Activated naive CD4-positive, alpha-beta T cell treated with anti-CD3 and anti-CD28 coated beads, Interleukin-2, amount 50 U/mL, for 16 hours (primary cell): ENCODE measurements around the gene GADL1.
A peak's percentile ranks its signal among the peaks of the same experiment; 100 is the strongest.

Experiments used
- DNase-seq: peaks from one replicate; pipeline ENCODE4 v3.0.0-alpha.2; 2020

The GADL1 gene

DNA sequence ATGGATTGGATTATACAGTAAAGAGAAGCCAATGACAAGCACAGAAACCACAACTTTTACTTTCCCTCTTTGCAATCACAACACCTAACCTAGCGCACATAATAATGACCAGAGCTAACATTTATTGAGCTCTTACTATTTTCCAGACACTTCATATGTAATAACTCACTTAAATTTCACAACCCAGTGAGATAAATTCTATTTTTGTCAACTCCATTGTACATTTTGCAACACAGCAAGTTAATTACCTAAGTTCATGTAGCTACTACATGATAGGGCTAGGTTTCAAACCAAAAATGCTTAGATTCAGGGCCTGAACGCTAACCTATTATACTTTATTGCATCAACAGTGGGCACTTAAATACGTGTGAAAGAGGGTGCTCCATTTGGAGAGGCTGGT is 89.5 kb downstream of the GADL1 start:
- no peak for DNase-seq

DNA sequence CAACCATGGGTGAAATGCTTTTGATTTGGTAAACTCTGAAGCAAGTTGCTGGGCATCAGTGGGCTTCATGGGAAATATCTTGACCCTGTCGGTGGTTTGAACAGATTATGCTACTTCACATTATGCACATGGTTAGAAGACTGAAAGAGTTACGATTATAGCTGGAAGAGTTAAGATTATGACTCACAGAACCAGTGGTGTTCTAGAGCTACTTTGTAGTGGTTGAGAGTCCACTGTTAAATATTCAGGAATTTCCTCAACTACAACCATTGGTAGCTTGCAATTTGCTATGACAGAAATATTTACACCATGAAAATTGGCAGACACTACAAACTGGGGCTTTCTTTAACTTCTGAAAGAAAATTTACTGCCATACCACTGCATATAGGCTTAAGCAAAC is 99.3 kb downstream of the GADL1 start:
- no peak for DNase-seq

DNA sequence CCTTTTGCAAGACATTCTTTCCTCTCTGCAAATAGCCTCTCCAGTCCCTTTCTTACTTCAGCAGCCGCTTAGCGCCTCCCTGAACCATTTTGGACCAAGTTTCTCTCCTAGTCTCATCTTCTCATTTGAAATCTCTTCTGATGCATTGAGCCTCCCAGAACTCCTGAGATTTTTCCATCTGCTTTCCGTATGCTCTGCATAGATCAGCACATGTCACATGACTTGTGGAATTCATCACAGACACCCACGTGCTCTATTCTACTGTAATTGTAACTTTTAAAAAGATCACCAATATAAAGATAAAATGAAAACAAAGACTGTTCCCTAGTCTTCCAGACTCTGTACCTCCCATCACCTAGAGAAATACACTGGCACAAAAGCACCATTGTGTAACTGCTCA is 100.7 kb downstream of the GADL1 start:
- no peak for DNase-seq

DNA sequence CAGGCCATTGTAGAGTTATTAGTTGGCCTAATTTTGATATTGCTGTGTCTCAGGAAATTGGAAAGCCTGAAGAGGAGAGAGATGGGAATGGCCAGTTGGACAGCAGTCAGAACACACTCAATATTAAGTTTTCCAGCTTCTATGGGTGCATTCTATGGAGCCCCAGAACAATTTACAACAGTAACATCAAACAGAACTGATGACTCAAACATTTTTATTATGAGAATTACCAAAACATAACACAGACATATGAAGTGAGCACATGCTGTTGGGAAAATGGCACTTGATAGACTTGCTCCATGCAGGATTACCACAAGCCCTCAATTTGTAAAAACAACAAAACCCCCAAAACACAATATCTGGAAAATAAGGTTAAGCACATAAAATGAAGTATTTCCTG is 104.3 kb downstream of the GADL1 start:
- no peak for DNase-seq

DNA sequence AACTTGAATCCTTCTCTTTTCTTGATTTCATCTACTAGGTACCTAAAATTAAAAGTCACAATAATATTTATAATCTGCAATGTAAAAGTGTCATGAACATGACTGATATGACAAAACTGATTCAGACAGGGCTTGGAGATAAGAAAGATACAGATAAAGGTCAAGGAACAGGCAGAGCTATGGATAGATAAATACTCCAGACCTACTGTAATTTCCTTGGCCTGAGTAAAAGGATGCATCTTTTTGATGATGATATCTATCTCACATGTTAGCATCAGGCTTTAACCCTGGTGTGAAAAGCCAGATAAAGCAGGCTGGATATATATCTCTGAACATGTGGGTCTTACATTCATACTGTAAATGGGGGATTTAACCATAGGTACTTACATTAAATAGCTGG is 108.1 kb downstream of the GADL1 start:
- no peak for DNase-seq

DNA sequence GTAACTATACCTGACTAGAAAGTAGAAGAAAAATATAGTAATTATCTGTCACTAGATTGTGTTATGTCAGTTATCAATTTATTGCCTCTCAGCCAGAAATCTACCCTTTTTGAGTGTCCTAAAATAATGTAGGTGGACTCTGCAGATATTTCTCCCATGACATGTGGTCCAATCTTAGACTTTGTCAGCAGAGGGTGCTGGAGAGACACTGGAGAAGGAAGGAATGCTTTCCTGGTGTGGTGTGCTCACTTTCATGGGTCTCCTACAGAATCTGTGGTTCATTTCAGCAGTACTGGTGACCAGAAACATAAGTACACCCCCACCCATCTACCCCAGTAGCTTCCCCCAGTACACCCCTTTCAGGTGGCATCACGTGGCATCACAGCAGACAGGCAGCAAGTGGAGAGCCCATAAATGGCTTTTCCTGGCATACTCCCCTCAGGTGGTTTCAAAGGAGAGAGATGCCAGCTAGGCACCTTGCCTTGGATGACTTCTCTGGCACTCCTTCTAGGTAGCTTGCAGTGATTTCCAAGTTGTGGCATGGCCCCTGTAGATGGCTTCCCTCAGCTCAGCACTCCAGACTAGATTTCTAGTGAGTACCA is 114.7 kb downstream of the GADL1 start:
- DNase-seq = no peak

DNA sequence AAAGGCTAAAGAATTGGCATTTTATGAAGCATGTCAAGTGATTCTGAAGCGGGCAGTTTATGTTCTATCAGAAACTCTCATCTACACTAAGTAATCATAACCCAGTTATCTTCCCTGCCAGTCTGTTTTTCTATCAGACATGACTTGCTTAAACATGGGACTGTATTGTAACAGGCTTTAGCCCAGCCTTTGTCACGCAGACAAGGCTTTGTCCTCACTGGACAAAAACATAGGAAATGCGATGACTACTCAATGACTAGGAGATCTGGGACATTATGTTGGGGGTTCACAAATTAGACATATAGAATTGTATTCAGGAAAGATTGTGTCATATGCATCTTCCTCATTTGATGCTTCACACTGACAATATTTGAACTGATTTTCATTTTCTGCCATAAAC is 115.5 kb downstream of the GADL1 start:
- no peak for DNase-seq

DNA sequence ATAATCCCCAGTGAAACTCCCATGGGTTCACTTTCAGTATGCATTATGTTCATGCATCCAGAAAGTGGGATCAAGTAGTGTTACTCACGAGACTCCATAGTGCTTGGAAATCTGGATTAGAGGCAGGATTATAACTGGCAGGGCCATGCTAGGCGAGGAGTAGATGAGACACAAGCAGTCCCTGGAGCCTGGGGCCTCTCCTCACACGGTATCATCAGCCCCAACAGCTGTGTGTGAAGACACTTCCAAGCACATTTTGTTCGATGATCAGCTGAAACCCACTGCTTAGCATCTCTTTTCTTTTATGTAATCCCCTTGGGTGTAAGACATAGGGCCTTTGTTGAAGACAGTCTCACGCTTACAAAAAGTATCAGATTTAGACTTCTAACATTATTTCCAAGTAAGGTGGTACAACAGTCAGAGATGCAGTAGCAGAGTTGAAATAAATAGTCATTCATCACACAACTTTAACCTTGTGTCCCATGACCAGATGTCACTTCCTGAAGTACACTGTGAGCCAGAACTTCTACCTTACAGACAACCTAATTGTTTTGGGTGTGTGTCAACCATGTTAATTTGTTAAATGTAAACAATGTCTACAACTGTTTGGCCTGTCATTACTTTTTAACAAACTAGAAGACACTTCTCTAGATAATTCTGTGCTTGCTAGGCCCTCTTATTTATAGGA is 116.9 kb downstream of the GADL1 start:
- DNase-seq = no peak

DNA sequence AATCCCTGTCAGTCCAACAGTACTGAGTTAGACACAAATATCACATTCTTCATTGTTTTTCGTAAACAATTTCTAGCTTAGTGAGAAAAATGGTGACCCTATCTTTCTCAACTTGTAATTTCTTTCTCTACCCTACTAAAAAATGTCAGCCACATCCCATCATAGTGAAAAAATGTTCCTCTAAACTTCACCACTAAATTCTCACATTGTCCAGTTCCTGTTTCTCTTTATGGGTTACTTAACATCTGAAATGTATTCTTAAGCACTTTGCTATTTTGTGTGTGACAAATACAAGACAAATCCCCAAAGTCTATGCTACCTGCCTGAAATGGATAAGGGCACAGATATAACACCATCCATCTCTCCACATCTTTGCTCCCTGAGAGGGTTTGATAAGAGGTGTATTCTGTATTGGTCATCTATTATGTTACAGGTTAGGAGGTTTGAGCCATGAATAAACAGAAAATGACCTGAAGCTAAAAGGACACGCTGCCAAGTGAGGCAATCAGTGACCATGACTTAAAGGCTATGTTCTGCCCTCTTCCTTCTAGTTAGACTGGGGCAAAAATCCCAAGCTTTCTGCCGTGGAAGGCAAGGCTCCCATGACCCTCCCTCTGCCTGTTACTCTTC is 118.2 kb downstream of the GADL1 start:
- no peak for DNase-seq

DNA sequence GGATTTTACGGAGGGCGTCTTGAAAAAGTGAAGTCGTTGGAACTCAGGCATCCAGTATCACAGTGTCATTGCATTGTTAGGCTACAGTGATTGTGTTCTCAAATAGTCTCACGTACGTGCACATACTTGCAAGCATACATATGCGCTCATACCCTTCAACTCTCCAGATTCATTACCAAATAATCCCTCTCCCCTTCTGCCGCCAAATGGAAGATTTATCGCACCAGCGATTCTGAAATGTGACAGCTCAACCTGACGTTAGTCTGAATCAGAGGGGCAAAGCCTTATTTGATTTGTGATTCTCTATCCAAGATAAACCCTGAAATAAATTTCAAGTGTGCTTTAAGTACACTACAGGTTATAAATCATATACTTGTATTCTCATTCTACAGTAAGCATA is 119.4 kb downstream of the GADL1 start:
- no peak for DNase-seq

DNA sequence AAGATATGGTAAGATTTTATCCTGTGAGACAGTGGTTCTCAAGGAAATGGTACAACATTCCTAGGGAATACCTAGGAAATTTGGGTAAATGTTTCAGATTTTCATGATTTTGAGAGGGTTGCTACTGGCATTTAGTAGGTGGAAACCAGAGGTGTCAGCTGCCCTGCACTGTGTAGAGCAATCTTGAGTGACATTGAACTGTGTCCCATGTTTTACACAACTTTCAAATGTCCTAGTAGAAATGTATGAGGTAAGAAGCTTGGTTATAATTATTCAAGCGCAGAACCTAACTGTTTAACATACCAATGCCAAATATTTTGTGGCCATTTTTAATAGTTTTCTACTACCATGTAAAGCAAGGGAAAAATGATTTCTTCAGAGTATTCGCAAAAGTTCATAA is 120.4 kb downstream of the GADL1 start:
- DNase-seq = no peak

DNA sequence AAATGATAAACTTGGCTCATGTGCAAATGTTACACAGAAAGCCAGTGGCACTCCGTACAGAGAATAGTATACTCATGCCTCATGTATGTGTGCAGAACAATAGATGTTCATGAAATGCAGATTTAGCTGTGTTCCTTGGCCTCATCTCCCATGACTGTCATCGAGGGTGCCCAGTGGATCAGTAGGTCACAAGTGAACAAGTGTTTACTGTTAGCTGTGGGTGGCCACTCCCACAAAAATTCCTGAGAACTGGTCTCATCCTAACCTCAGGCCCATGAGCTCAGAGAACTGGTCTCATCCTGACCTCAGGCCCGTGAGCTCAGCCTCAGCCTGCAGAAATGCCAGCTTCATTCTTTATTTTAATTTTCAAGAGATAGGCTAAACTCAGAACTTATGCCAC is 124.1 kb downstream of the GADL1 start:
- no peak for DNase-seq

DNA sequence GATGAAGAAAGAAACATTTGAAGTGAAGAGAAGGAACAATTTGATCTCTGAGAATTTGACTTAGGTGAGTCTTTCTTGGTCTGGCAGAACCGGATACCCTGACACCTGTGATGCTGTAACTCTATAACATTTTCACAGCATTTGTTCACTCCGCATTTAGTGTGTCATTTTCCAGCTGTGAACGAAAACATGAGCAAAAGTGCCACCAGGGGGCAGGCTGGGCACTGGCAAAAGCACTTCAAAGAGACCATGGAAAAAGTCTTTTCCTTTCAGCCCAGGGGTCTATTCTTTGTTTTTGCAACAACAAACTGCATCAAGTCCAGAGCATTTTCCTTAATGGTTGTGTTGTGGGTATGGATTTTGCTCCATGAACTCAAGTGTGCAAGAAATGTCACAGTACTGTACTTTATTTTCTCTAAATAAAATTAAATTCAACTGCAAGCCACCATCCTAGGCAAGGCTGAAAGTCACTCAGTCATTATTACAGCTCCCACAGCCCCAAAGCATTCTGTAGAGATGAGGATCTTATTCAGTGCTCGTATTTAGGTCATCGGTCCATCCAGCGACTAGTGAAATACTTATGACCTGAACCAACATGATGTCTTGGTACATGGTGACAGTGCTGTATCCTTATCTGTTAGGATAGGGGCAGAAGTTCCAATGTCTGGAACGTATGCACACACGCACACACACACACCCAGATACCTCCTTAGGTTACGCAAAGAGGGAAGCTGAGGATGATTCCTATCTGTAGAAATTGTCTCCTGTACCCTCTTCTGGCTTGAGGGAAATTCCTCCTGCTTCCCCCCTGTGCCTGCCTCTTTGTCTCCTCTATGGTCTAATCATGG is 125.5 kb downstream of the GADL1 start:
- peak; percentile 75 for DNase-seq

DNA sequence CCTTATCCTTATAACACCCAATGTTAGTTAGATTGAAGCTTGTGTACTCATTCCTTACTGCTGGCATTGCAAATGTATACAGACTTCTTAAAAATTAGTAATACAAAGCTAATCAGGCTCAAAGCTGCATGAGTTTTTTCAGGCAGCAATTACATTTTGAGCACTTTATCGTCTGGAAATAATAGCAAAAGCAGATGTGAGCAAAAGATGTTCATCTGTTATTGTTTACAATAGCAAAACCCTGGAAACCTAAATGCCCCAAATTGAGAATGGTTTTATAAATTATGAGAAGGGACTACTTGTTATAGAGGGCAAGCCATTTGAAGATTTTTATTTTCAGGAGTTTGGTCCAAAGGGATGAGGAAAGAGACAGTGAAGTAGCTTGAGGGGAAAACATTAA is 126.4 kb downstream of the GADL1 start:
- DNase-seq = no peak

DNA sequence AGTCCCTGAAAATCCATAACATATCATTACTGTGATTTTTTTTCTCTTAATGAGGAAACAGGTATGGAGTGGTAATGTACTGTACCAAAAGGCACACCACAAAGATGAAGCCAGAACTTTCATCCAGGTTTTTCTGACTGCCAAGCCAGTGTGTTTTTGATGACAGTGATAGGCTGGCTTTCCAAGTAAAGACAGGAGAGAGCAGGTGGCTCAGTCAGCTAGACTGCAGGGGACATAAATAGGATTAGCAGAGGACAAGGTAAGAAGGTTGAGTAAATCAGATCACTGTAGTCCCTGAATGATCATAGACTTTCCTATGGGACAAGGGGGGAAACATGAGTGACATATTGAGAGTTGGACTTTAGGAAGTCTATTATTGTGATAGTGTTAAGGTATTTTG is 127.9 kb downstream of the GADL1 start:
- DNase-seq = no peak

DNA sequence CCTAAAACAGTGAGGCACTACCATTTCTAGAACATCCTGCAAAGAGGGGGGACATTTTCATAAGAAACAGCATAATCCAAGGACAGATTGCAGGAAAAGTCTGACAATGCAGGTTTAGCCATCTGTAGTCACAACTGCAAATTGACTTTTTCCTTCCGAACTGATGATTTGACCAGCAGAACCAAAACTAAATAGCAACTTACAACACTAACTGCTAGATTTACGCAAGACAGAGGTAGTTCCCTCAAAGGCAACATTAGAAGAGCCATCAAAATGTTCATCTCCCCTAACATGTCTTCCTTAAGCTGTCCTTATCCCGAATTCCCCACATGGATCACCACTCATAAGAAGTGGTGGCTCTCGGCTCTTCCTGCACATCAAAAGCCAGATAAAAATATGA is 129.6 kb downstream of the GADL1 start:
- DNase-seq = no peak

DNA sequence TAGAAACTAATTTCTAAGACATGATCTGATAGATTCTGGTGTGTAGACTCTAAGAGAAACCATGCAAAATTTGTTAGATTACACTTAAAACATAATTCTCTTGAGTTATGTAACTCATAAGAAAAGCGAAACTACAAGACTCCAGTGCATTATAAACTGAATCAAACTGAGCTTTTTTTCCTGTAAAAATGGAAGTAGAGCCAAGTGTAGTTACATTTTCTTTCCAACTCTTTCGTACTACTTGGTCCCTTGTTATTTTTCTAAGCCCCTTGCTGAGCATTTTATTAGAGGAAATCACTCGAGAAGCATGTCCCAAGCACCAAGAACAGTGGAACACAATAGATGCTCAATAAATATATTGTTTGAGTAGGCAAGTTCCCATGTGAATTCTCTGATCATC is 130.2 kb downstream of the GADL1 start:
- no peak for DNase-seq

DNA sequence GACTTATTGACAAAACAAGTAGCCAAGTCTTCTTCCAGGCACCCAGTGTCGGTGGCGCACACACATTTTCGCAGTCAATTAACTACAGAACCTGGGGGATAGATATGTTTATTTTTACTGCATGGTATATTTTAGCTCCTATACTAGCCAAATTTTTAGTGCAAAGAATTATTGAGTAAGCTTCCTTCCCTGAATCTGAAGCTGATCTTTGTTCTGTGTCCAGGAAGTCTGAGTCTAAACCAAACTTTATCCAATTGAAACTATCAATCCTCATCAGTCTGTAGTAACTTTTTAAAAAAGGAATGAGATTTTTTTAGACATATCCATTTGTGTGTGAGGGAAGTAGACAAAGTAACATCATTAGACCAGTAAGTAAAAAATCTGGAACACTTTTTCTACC is 133.1 kb downstream of the GADL1 start:
- no peak for DNase-seq

DNA sequence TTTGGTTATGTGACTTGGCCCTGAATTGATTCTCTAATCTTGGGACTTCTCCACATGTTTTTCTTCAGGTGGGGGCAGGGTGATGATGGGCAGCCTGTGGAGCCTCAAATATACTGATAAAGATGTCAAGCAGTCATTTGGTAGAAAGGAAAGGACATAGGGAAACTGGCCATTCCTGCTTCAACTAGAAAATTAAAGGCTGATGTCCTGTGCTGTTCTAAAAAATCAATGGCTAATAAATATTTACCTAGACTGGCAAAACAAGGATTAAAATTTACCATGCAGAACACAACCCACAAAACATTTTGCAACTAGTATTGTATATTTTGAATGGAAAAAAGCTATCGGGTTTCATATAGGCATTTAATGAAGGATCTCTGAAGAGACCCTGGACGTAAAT is 133.7 kb downstream of the GADL1 start:
- no peak for DNase-seq

DNA sequence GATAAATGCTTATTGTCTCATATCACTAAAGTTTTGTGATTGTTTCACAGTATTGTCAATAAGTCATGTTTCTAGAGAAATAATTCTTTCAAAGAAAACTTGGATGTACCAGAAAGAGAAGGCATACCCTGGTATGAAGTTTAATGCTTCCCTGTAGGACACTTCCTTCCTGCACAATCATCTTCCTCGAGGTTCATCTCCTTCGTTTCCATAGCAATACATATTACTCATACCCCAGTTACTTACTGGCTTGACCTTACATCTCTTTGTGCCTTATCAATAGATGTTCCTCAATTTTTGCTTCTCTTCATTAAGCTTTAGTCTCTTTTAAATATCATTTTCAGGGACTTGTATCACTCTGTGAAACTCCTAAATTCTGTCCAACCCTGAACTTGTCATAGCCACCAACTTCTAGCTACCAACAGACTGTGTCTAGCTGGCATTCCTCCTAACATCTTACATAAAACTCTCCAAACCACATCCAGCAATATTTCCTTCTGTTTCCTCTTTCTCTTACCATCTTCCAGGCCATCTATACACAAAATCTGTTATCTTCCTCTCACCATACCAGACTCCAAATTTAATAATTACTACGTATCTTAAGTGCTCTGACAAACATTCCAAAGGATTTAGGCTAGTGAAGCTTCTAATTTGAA is 134.3 kb downstream of the GADL1 start:
- DNase-seq = no peak

DNA sequence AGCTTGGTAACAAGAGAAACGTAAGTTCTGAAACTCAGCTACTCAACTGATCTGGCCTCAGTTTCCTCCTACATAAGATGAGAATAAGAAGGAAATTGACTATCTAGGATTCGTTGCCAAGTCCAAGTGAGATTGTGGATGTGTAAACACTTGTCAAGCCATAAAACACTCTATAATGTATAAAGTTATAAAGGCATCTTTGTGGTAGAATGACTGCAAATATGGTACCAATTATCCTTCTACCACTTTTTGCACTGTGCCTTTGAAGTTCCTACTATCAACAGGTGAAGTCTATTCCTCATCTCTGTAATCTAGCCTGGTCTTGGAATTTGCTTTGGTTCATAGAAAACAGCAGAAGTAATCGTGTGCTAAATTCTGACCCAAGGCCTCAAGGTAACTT is 138.2 kb downstream of the GADL1 start:
- DNase-seq = no peak

DNA sequence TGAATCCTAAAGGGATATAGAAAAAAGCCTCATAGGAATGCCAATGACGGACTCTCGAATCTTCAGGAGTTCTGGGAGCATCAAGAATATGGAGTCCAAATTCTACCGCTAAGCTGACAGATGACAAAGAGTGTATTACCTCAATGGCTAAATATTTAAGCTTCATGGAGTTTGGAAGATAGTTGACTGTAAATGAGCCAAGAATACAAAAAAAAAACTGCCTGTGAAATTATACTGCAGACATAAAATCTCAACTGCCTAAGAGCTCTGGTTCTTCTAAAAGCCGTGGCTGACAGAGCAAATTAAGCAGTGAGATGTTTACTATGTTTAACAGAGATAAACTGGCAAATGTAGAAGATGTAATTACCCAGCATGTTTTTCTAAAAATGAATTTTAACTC is 140.0 kb downstream of the GADL1 start:
- no peak for DNase-seq

DNA sequence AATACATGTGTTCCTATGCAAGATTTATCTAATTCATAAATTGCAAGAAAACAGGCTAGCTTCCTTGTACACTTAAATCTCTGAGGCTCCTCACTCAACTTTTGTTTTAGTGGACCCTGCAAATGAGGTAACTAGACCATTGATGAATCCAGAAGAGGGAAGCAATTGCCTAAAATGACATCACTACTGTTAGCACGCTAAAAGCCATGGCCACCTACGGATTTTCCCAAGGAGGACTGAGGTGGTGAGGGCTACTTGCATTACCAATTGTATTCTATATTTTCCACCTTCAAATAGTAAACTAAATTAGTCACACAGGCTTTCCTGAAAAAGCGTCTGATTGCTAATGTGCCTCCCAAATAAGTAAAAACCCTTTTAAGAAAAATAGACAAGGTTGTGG is 140.7 kb downstream of the GADL1 start:
- DNase-seq = no peak
